ENCODE data around the gene FBXO3. TPM values are rescaled to one million over a fixed set of nuclear protein-coding genes. Genes with fewer than 3 reads are reported as not detected.

The FBXO3 gene
- total RNA-seq, 4 donors from 2014 or later: 26.5 to 49.2 (median 43.8) TPM

- H3K27ac ChIP-seq (replicated peaks in 1 of 4): no peak overlapping the region
- no peak overlapping the region for H3K4me3 ChIP-seq
- no peak for DNase-seq (ENCODE audit: extremely low spot score)
- no peaks in the 10 kb centered on the region for H3K9me3 ChIP-seq
- H3K27me3 ChIP-seq: no peaks in the 10 kb centered on the region
- no peak for TF ChIP-seq CTCF (IDR thresholded peaks at IDR 0.05)
- intact Hi-C loops (cut with DNase I): loop anchor here (5.0 to 10.0 kb wide), 2 partner anchors 36 to 542 kb away; no protein-coding TSS in a partner anchor
- WGBS: 84% methylated on average over 5 of the region's 5 CpGs
- H3K4me1 ChIP-seq: peaks cover 57 to 64% (median 58%) of the 10 kb centered on the region in 4 donors
- H3K36me3 ChIP-seq: no peaks in the 10 kb centered on the region
Observed at GRCh38 chr11:33696411-33696810, 77.9 kb downstream of the FBXO3 start.

GRCh38 chr11:33695051-33695566, 79.2 kb downstream of the FBXO3 start:
- intact Hi-C loops (cut with DNase I): loop anchor here (5.0 to 10.0 kb wide), 2 partner anchors 37 to 540 kb away; no protein-coding TSS in a partner anchor
- Histone ChIP-seq H3K4me1 (peaks cover 56 to 67% (median 59%) of the 10 kb centered on the region in 4 donors), H3K27ac (replicated peaks in 1 of 4) (peak overlapping the region; percentile 19 to 74 (median 52)), H3K4me3 (no peak overlapping the region), H3K27me3 (no peaks in the 10 kb centered on the region), H3K36me3 (no peaks in the 10 kb centered on the region), H3K9me3 (no peaks in the 10 kb centered on the region)
- no peak for DNase-seq (ENCODE audit: extremely low spot score)
- TF ChIP-seq POLR2AphosphoS5 (IDR thresholded peaks at IDR 0.05) (peak; percentile 37 to 57), POLR2A (IDR thresholded peaks at IDR 0.05; ENCODE audit: low read depth) (no peak)
- 75% methylated on average over 2 of the region's 4 CpGs for WGBS

- Histone ChIP-seq H3K36me3 (no peaks in the 10 kb centered on the region), H3K4me1 (peaks cover 54 to 61% (median 58%) of the 10 kb centered on the region in 4 donors), H3K27ac (replicated peaks in 1 of 4) (peak overlapping the region; percentile 19 to 74 (median 52)), H3K4me3 (no peak overlapping the region), H3K27me3 (no peaks in the 10 kb centered on the region), H3K9me3 (no peaks in the 10 kb centered on the region)
- TF ChIP-seq POLR2AphosphoS5 (IDR thresholded peaks at IDR 0.05) (no peak), EP300 (IDR thresholded peaks at IDR 0.05) (no peak), CTCF (IDR thresholded peaks at IDR 0.05) (no peak), POLR2A (IDR thresholded peaks at IDR 0.05; ENCODE audit: low read depth) (no peak)
- 75% methylated on average over 3 of the region's 4 CpGs for WGBS
- no peak for DNase-seq (ENCODE audit: extremely low spot score)
- intact Hi-C loops (cut with DNase I): loop anchor here (5.0 to 10.0 kb wide), 2 partner anchors 38 to 540 kb away; no protein-coding TSS in a partner anchor
Observed at GRCh38 chr11:33694346-33695050, 79.8 kb downstream of the FBXO3 start.

- Histone ChIP-seq H3K9me3 (peaks cover 0 to 2% (median 0%) of the 10 kb centered on the region in 4 donors), H3K27ac (replicated peaks in 1 of 4) (peak overlapping the region; percentile 74 to 82 (median 78)), H3K4me3 (no peak overlapping the region), H3K36me3 (no peaks in the 10 kb centered on the region), H3K27me3 (no peaks in the 10 kb centered on the region), H3K4me1 (peaks cover 54 to 65% (median 56%) of the 10 kb centered on the region in 4 donors)
- DNase-seq (ENCODE audit: extremely low spot score): no peak
- intact Hi-C loops (cut with DNase I): loop anchor here (10.0 kb wide), 1 partner anchor 538 kb away; no protein-coding TSS in a partner anchor
- TF ChIP-seq EP300 (IDR thresholded peaks at IDR 0.05) (no peak), POLR2A (IDR thresholded peaks at IDR 0.05; ENCODE audit: low read depth) (no peak), CTCF (IDR thresholded peaks at IDR 0.05) (no peak), POLR2AphosphoS5 (IDR thresholded peaks at IDR 0.05) (no peak)
- 44% methylated on average over 5 of the region's 5 CpGs for WGBS
Observed at GRCh38 chr11:33692541-33692940, 81.8 kb downstream of the FBXO3 start.

- TF ChIP-seq POLR2AphosphoS5 (IDR thresholded peaks at IDR 0.05): peak; percentile 62 to 71
- no peak for TF ChIP-seq POLR2A (IDR thresholded peaks at IDR 0.05; ENCODE audit: low read depth)
Observed at GRCh38 chr11:33692013-33692504, 82.3 kb downstream of the FBXO3 start.

More at GRCh38 chr11:33692013-33692504, 82.3 kb downstream of the FBXO3 start:
- no peak for DNase-seq (ENCODE audit: extremely low spot score)
- Histone ChIP-seq H3K27ac (replicated peaks in 1 of 4) (peak overlapping the region; percentile 74 to 82 (median 78)), H3K36me3 (no peaks in the 10 kb centered on the region), H3K4me1 (peaks cover 54 to 60% (median 56%) of the 10 kb centered on the region in 4 donors), H3K9me3 (peaks cover 0 to 4% (median 2%) of the 10 kb centered on the region in 4 donors), H3K4me3 (peak overlapping the region in 3 of 4 donors; percentile 22 to 28 (median 22)), H3K27me3 (no peaks in the 10 kb centered on the region)
- intact Hi-C loops (cut with DNase I): loop anchor here (10.0 kb wide), 1 partner anchor 537 kb away; no protein-coding TSS in a partner anchor
- WGBS: 8% methylated on average over 9 of the region's 9 CpGs
